ENCODE results near the gene BASP1.
"Not testable (repeated sequence)": the region's sequence is repeated elsewhere in the genome, so short reads cannot be mapped to it uniquely, and the experiment has no call there.

The BASP1 gene

GRCh38 chr5:17224858-17225511 lies 7.6 kb downstream of the BASP1 start:
- no peak for DNase-seq

DNA sequence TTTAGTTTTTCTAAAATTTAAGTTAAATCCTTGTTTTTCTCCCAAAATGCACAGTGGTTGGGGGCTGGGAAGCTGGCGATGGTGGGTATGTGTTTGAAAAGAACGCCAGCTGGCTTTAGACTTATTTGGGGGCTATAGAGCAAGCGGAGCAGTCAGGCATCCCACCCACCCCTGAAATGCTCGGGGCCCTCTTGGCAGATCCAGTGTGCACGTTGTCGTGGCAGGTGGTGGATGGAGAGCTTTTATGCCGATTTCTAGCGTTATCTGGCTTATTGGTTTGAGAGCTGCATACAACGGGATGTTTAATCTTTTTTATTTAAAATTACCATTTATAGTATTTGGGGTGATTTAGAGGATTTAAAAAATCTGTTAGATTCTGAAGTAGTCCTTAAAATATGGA lies 8.1 kb downstream of the BASP1 start:
- no peak for DNase-seq

GRCh38 chr5:17227868-17228267 lies 10.4 kb downstream of the BASP1 start:
- DNase-seq: no peak

DNA sequence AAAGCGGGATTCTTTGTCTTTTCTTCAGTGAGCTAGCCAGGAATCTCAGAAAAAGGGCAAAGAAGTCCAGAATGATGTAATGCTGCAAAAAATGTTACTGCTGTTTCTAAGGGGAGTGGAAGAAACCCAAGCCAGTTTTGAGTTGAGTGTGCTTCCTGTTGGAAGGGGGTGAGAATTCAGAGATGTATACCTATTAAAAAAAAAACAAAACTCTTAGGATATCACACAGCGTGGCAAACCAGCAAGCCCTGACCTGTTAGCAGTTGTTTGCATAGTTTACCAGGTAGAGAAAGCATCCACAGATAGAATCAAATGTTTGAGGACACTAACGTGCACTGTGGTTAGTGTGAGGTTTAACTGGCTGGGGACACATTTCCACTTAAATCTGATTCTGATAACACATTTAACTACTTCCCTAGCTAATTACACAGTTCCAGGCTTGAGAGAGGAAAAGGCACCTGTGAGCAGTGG lies 11.4 kb downstream of the BASP1 start:
- no peak for DNase-seq

- no peak for DNase-seq
Observed at GRCh38 chr5:17229313-17229712, 11.9 kb downstream of the BASP1 start.

- no peak for DNase-seq
Observed at GRCh38 chr5:17230191-17230590, 12.8 kb downstream of the BASP1 start.

GRCh38 chr5:17230808-17231525 lies 13.5 kb downstream of the BASP1 start:
- no peak for DNase-seq

DNA sequence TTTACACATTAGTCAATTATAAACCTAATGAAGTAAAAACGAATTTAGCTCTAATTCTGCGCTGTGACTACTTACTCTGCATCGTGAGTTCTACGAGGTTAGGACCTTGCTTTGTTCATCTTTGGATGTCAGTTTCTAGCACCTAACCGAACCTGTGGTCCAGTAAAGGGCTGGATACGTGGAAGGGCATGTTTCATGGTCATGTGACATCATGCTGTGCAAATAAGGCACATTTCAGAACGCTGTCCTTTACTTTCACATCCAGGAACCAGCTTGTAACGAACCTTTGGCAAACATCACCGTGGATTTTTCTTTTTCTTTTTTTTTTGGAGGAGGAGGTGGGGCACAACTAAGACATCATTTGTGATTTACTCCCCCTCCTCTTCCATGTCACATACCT lies 15.0 kb downstream of the BASP1 start:
- no peak for DNase-seq

DNA sequence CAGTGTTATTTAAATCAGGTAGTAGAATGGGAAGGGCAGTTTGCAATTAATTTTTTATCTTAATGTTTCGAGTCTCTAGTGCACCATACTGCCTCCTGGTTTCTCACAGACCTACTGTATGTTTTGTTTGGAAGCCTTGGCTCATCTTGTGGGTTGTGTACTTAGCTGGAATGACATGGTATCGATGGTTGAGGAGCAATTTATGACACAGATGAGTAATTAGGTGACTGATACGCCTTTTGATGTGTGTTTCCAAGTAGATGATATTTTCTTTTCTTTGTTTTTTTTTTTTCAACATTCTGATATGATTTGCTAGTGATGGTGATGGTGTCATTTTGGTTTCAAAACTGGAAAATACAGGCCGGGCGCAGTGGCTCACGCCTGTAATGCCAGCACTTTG lies 16.1 kb downstream of the BASP1 start:
- no peak for DNase-seq

DNA sequence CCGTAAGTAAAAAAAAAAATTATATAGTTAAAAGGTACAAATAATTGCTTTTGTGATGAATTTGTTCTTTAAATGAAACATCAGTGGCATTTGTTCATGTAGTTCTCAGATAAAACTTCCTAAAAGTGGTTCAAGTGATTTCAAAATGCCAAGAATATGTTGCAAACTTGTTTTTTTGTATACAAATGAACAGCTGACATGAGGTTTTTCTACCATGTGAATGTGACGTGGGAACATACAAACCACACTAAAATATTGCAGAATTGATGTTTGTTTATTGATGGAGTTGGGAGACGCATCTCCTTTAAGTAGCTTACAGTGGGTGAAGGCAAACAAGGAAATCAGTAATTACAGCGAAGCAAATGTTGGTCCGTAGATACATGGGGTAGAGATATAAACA lies 16.9 kb downstream of the BASP1 start:
- no peak for DNase-seq

DNA sequence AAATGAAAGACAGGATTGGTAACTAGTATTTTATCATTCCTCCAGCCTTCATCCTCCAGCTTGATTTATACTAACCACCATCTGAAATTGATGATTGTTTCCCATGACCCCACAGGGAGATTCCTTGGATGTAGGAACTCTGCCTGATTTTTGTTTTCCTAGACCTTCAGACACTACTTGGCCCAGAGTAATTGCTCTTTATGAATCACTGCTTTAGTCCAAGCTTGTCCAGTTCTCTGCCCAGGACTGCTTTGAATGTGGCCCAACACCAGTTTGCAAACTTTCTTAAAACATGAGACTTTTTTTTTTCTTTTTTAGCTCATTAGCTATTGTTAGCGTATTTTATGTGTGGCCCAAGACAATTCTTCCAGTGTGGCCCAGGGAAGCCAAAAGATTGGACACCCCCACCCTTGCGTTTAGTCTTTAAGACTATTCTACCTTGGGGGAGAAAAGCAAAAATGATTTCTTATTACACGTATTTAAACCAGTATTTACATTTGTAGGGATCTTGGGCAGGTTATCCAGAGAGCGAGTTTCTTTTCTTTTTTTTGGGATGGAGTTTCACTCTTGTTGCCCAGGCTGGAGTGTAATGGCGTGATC lies 18.4 kb downstream of the BASP1 start:
- DNase-seq: no peak

GRCh38 chr5:17238521-17239041 lies 21.1 kb downstream of the BASP1 start:
- no peak for DNase-seq

GRCh38 chr5:17239953-17240352 lies 22.5 kb downstream of the BASP1 start:
- no peak for DNase-seq

- DNase-seq: no peak
Observed at GRCh38 chr5:17240487-17240886, 23.1 kb downstream of the BASP1 start.

GRCh38 chr5:17241635-17242034 lies 24.2 kb downstream of the BASP1 start:
- no peak for DNase-seq

- DNase-seq: no peak
Observed at GRCh38 chr5:17243287-17244063, 26.0 kb downstream of the BASP1 start.

DNA sequence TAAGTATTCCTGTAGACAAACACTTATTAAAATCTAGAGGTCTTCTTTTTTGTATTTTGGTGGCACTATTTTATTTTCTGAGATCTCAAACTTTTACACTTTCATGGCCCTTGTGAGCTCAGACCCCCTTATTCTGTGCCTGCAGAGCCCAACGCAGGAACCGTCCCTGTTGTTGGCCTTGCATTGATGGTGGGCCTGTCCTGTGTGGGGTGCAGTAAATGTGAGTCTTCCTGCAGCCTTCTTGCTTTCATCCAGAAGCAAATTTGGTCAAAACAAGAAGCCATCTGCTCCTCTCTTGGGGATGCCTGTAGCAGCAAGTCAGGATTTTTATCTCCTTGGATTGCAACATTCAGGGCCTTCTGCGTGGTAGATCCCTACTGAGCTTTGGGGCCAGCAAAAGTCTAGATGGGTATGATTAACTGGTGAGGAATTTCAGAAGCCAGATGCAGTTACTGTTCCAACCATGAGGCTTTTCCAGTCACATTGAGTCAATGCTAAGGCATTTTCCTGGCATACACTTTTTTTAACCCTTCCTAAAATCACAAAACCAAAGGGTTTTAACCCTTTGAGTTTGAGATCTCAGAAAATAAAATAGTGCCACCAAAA lies 31.7 kb downstream of the BASP1 start:
- no peak for DNase-seq

GRCh38 chr5:17249841-17250240 lies 32.4 kb downstream of the BASP1 start:
- DNase-seq: not testable (repeated sequence)

- no peak for DNase-seq
Observed at GRCh38 chr5:17252543-17252942, 35.1 kb downstream of the BASP1 start.

- DNase-seq: no peak
Observed at GRCh38 chr5:17255471-17256021, 38.1 kb downstream of the BASP1 start.

DNA sequence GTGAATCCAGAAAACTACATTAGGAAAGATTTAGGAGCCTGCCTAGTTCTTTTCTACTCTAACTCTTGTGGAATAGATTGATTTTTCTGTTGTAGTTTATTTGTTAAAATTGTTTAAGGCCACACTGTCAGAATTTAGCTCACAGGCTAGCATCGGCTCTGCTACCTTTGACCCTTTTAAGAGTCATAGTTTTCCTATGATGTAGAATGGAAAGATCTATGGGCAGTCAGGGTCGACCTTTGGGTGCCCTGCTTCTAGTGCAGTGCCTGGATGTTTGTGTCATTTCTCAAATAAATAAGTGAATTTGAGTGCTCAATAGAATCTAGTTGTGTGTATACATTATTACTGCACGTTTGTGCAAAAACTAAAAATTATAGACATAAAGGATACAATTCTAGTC lies 38.7 kb downstream of the BASP1 start:
- DNase-seq: no peak

DNA sequence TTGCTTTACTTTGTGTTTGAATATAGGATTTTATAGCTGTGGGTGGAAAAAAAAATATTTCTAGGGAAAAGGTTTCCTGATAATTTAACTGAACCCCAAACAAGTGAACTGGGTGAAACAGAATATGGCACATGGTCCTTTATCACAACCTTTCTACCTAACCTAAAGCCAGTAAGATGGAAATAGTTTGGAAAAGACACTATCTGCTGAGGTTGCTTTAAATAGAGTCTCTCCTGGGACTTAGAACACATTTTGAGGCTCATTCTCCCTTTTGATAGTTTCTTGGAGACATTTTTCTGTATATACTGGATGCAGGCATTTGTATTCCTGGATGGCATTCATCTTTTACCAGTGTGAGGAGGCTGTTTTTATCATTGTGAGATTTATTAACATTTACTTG lies 39.4 kb downstream of the BASP1 start:
- DNase-seq: no peak
